H1 (cell line): ENCODE measurements around the gene HRCT1.

Source experiments
- CBX5 ChIP-seq: fragments of 300-800, 300-1000 bp; sonication (generic); IDR thresholded peaks from 2 replicates; pipeline ENCODE4 v1.7.1; 2016; ENCODE audit warnings: antibody characterized with exemption, low read length, low read depth
- EP300 ChIP-seq, 2 experiments: IDR thresholded peaks; 1 replicate in 1 of 2; 2 replicates in 1 of 2; pipeline ENCODE4 v1.6.1; 2011 to 2012; ENCODE audit warnings: low read depth in 2 of 2, low read length in 2 of 2, mild to moderate bottlenecking in 2 of 2, borderline replicate concordance in 1 of 2, inconsistent platforms in 1 of 2, moderate library complexity in 1 of 2
- EZH2 ChIP-seq: fragments of 200-600 bp; sonication (generic); IDR thresholded peaks from 2 replicates; pipeline ENCODE4 v1.7.1; 2012; ENCODE audit warnings: low read depth, mild to moderate bottlenecking, moderate library complexity, low read length, inconsistent platforms; ENCODE audit not compliant: severe bottlenecking
- FOSL1 ChIP-seq: IDR thresholded peaks from 2 replicates; pipeline ENCODE4 v1.6.1; 2011; ENCODE audit warnings: mild to moderate bottlenecking, low read depth, low read length, moderate library complexity; ENCODE audit not compliant: insufficient read depth
- KDM1A ChIP-seq: fragments of 200-600, 300-600 bp; sonication (generic); IDR thresholded peaks from 2 replicates; pipeline ENCODE4 v1.7.1; 2016; ENCODE audit warnings: mild to moderate bottlenecking, low read length, borderline replicate concordance
- KDM5A ChIP-seq: fragments of 200-600 bp; IDR thresholded peaks from 2 replicates; pipeline ENCODE4 v1.7.1; 2012; ENCODE audit warnings: mild to moderate bottlenecking, low read length, inconsistent platforms, mixed read lengths
- MAX ChIP-seq: IDR thresholded peaks from 2 replicates; pipeline ENCODE4 v1.6.1; 2012; ENCODE audit warnings: inconsistent platforms
- NANOG ChIP-seq: IDR thresholded peaks from 2 replicates; pipeline ENCODE4 v1.6.1; 2011; ENCODE audit warnings: low read length, low read depth, mild to moderate bottlenecking, inconsistent platforms; ENCODE audit not compliant: insufficient read depth, poor library complexity, severe bottlenecking
- PHF8 ChIP-seq: fragments of 200-600 bp; sonication (generic); conservative IDR thresholded peaks from 2 replicates; pipeline ENCODE4 v1.7.1; 2012; ENCODE audit warnings: low read depth, mild to moderate bottlenecking, inconsistent platforms, low read length, moderate library complexity
- POLR2A ChIP-seq, 2 experiments: IDR thresholded peaks; 1 replicate in 1 of 2; 2 replicates in 1 of 2; pipeline ENCODE4 v1.6.1; 2011; ENCODE audit warnings: low read depth in 2 of 2, low read length in 2 of 2, mild to moderate bottlenecking in 2 of 2; ENCODE audit errors: control extremely low read depth in 1 of 2

GRCh38 chr9:35935755-35936509 lies 29.9 kb downstream of the HRCT1 start:
- TF ChIP-seq EZH2 (no peak), EP300 (IDR thresholded peaks at IDR 0.05; ENCODE audit: borderline replicate concordance in 1 of 2, low read depth in 2 of 2, low read length in 2 of 2) (no peak), POLR2A (IDR thresholded peaks at IDR 0.05; ENCODE audit: control extremely low read depth in 1 of 2, low read depth in 2 of 2, low read length in 2 of 2) (no peak), KDM1A (no peak), KDM5A (no peak), PHF8 (no peak), FOSL1 (no peak), MAX (no peak), NANOG (no peak), CBX5 (no peak)
